H1 (cell line): ENCODE data around the gene TJP3.

ENCODE experiments used
- CBX8 ChIP-seq: fragments of 300-800, 300-1000 bp; sonication (generic); IDR thresholded peaks from 2 replicates; pipeline ENCODE4 v1.7.1; 2016; ENCODE audit warnings: low read depth, low read length, borderline replicate concordance
- CHD2 ChIP-seq: IDR thresholded peaks from 2 replicates; pipeline ENCODE4 v1.6.1; 2012; ENCODE audit warnings: low read length, improper control_type of control experiment
- CTCF ChIP-seq, 3 experiments: IDR thresholded peaks; 1 replicate in 2 of 3; 2 replicates in 1 of 3; pipeline versions ENCODE4 v1.5.1 to v1.6.1; 2011; ENCODE audit warnings: low read length in 3 of 3, mild to moderate bottlenecking in 3 of 3, inconsistent platforms in 2 of 3, low read depth in 1 of 3, moderate library complexity in 1 of 3; ENCODE audit not compliant: insufficient read depth in 1 of 3; ENCODE audit errors: control extremely low read depth in 1 of 3
- EGR1 ChIP-seq: IDR thresholded peaks from 2 replicates; pipeline ENCODE4 v1.6.1; 2011; ENCODE audit warnings: low read depth, low read length, borderline replicate concordance
- EZH2 ChIP-seq: fragments of 200-600 bp; sonication (generic); IDR thresholded peaks from 2 replicates; pipeline ENCODE4 v1.7.1; 2012; ENCODE audit warnings: low read depth, mild to moderate bottlenecking, moderate library complexity, low read length, inconsistent platforms; ENCODE audit not compliant: severe bottlenecking
- JUN ChIP-seq: IDR thresholded peaks from 2 replicates; pipeline ENCODE4 v1.6.1; 2011; ENCODE audit warnings: low read depth, mild to moderate bottlenecking, improper control_type of control experiment, low read length
- MAX ChIP-seq: IDR thresholded peaks from 2 replicates; pipeline ENCODE4 v1.6.1; 2012; ENCODE audit warnings: inconsistent platforms
- NRF1 ChIP-seq: IDR thresholded peaks from 2 replicates; pipeline ENCODE4 v1.6.1; 2011; ENCODE audit warnings: mild to moderate bottlenecking, low read depth, low read length, improper control_type of control experiment
- POLR2A ChIP-seq, 2 experiments: IDR thresholded peaks; 1 replicate in 1 of 2; 2 replicates in 1 of 2; pipeline ENCODE4 v1.6.1; 2011; ENCODE audit warnings: low read depth in 2 of 2, low read length in 2 of 2, mild to moderate bottlenecking in 2 of 2; ENCODE audit errors: control extremely low read depth in 1 of 2
- POLR2AphosphoS5 ChIP-seq: IDR thresholded peaks from 2 replicates; pipeline ENCODE4 v1.6.1; 2011; ENCODE audit warnings: low read depth, low read length
- SAP30 ChIP-seq: fragments of 300-600 bp; sonication (generic); IDR thresholded peaks from 2 replicates; pipeline ENCODE4 v1.7.1; 2012; ENCODE audit warnings: low read length, moderate library complexity, mild to moderate bottlenecking, inconsistent platforms; ENCODE audit not compliant: insufficient read depth, insufficient replicate concordance
- SRF ChIP-seq: IDR thresholded peaks from 2 replicates; pipeline ENCODE4 v1.6.1; 2011; ENCODE audit warnings: mild to moderate bottlenecking, low read depth, low read length, moderate library complexity
- SUZ12 ChIP-seq: fragments of 200-600 bp; sonication (generic); IDR thresholded peaks from 2 replicates; pipeline ENCODE4 v1.6.1; 2012; ENCODE audit warnings: mild to moderate bottlenecking, inconsistent platforms, low read length, moderate library complexity, mixed read lengths
- TAF1 ChIP-seq: IDR thresholded peaks from 2 replicates; pipeline ENCODE4 v1.6.1; 2011; ENCODE audit warnings: mild to moderate bottlenecking, low read depth, low read length

GRCh38 chr19:3707868-3708206 is 347 bp upstream of the TJP3 start:
- no peak for TF ChIP-seq CTCF (IDR thresholded peaks at IDR 0.05; ENCODE audit: control extremely low read depth in 1 of 3, insufficient read depth in 1 of 3, low read depth in 1 of 3, low read length in 3 of 3)
- TF ChIP-seq SRF = no peak
- no peak for TF ChIP-seq EZH2
- TF ChIP-seq MAX = no peak
- TF ChIP-seq POLR2A (IDR thresholded peaks at IDR 0.05; ENCODE audit: control extremely low read depth in 1 of 2, low read depth in 2 of 2, low read length in 2 of 2) = no peak
- no peak for TF ChIP-seq CHD2
- no peak for TF ChIP-seq EGR1
- TF ChIP-seq SUZ12 = no peak
- TF ChIP-seq POLR2AphosphoS5 = no peak
- no peak for TF ChIP-seq CBX8
- no peak for TF ChIP-seq TAF1
- no peak for TF ChIP-seq NRF1
- TF ChIP-seq JUN = no peak
- TF ChIP-seq SAP30 = no peak
